Midbrain (tissue), 1 donor: ENCODE measurements around the gene RECQL5.
"Not testable (repeated sequence)": the region's sequence is repeated elsewhere in the genome, so short reads cannot be mapped to it uniquely, and the experiment has no call there.

Source experiments
- DNase-seq: peaks from one replicate; lab custom pipeline; 2025; lab: John Stamatoyannopoulos, UW

The RECQL5 gene

GRCh38 chr17:75592348-75593020, 74.5 kb downstream of the RECQL5 start:
- DNase-seq: no peak

DNA sequence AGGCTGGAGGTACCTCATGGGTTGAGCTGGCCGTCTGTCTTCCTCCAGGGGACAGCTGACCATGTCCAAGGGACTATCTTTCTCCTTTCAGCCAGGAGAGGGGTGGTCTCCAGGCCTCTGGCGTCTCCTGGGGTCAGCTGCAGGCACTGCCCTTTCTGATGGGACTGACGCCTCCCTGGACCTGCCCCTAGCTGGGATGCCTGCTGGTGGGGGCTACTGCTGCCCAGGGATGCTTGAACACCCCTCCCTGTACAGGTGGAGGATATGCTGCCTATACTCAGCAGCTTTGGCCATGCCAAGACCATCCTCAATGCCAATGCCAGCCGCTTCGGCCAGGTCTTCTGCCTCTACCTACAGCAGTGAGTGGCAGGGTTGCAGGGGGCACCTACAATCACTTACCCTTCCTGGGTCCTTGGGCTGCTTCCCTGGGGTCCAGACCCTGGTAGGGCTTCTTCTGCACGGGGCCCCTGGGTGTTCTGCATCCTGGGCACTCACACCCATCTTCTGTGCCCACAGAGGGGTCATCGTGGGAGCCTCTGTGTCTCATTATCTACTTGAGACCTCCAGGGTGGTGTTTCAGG, 75.1 kb downstream of the RECQL5 start:
- no peak for DNase-seq

DNA sequence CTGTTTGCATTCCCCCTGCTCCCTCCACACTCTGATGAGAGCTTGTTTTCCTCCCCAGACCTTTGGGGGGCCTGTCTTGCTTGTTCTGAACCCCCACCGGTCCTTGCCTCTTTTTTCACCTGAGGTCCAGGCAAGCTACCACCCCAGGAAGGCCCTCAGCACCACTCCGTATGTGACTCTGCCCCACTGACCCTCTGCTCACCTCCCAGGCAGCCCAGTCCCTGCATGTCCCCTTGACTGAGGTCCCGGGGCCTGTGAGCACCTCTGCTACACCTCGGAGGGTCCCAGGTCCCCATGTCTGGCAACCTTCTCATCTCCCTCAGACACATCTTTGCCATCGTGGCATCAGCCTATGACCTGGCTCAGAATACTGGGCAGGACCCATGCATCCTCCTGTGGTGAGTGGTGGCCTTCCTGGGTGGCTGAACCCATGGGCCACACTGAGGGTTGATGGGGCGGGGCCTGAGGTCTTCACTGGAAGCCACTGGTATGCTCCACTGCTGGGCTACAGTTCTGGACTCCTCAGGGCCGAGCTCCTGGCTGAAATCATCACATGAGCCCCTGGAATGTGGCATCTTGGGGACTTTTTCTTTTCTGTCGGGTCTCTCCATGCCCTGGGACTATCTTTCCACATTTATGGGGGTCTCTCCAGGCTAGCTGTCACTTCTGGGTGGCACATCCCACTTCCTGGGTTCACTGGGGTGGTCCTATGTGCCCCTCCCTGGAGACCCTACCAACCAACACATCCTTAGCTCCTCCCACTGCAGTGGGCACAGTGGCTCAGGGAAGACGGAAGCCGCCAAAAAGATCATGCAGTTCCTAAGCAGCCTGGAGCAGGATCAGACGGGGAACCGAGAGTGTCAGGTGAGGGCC, 75.9 kb downstream of the RECQL5 start:
- DNase-seq: no peak

GRCh38 chr17:75590314-75590761, 76.6 kb downstream of the RECQL5 start:
- DNase-seq: no peak

GRCh38 chr17:75589919-75590303, 77.0 kb downstream of the RECQL5 start:
- no peak for DNase-seq

DNA sequence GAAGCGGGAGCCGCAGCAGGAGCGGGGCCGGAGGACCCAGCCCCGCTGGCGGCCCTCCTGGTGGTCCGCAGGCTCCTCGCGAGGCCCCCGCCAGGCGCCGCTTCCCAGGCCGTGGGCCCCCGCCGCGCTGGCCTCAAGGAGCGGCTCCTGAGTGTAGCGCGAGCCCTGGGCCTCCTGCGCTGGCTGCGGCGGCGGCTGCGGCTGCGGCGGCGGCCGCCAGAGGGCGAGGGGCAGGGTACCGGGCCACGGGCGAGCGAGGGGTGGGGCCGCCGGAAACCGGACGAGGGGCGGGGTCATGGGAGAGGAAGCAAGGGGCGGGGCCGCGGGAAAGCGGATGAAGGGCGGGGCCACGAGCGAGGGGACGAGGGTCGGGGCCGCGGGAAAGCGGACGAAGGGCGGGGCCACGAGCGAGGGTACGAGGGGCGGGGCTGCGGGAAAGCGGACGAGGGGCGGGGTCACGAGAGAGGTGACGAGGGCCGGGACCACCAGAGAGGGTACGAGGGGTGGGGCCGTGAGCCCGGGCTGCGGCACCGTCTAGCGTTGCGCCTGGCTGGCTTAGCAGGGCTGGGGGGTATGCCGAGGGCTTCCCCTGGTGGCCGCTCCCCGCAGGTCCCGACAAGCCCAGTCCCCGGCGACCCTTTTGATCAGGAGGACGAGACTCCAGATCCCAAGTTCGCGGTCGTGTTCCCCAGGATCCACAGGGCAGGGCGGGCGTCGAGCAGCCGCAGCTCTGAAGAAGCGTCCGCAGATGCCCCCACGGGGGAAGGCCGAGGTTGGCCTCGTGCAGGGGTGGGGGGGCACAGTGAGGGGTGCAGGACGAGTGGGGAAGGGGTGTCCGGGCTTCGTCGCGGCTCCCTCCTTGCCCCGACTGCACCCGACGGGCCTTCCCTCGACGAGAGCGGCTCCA, 77.7 kb downstream of the RECQL5 start:
- DNase-seq: peak; percentile 82

DNA sequence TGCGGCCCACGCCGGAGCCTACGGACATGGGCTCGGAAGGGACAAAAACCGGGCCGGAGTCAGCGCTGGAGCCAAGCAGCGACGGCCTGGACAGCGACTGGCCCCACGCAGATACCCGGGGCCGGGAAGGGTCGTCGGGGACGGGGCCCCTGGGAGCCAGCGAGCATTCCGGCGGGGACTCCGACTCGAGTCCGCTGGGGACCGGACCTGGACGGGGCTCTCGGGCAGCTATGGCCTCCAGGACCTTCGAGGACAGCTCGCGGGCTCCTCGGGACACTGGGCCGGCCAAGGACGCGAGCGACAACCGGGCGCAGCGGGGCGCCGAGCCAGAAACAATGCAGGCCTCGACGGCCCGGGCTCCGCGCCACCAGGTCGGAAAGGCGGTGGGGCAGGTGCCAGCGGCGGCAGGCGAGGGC, 78.3 kb downstream of the RECQL5 start:
- peak; percentile 37 for DNase-seq

DNA sequence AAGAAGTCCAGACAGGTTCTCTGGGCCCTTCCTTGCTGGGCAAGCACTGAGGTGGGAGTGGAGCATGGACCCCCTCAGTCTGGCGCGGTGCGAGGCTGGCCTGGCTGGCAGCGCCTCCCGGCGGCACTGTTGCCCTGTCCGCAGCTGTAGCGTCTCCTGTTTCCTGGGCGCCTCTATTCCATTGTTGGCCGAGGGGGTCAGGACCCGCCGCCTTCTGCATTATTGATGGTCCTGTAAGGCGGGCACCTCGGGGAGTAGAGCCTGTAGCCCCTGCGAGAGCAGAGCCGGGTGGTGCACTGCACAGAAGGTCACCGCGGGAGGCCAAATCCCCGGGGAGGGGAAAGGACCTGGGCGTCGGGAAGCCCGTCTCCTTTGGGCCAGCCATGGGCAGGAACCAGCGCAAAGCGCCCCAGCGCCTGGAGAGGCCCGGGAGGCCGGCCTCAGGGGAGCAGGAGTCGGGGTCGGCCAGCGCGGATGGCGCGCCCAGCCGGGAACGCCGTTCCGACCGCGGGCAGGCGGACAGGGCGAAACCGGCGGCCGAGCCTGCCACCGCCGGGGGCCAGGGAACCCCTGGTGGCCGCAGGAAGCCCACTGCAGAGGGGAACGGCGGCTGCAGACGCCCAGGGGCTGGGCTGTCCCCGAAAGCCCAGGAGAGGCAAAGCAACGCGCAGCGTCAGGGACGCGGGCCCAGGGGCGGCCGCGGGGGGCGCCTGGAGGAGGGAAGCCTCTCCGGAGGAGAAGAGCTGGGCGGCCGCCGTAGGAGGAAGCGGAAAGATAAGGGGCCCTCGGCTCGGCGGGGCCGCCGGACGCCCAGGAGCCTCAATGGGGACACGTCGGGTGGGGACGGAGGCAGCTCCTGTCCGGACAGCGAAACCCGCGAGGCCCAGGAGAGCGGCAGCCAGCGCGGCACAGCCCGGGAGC, 79.0 kb downstream of the RECQL5 start, which contains the start of gene MYO15B:
MYO15B (plus strand) TSS at position 126 of the 921 bp plus-strand sequence; CDS start at position 384, 258 bp downstream.
- peak; percentile 7 for DNase-seq

GRCh38 chr17:75584849-75585175, 82.1 kb downstream of the RECQL5 start:
- DNase-seq: no peak

- DNase-seq: not testable (repeated sequence)
Measured at GRCh38 chr17:75583197-75583596, 83.8 kb downstream of the RECQL5 start.

- DNase-seq: not testable (repeated sequence)
Measured at GRCh38 chr17:75581121-75581725, 85.7 kb downstream of the RECQL5 start.
